ENCODE measurements around the gene DGKG. TPM values are rescaled to one million over a fixed set of nuclear protein-coding genes. Genes with fewer than 3 reads are reported as not detected.

DGKG gene
- total RNA-seq, 1 donor from 2014 or later, result 5.7 TPM

GRCh38 chr3:186365202-186365974 is 3.4 kb upstream of the DGKG start:
- Histone ChIP-seq H3K27me3 (ENCODE audit: low read depth) (peaks cover 49% of the 10 kb centered on the region), H3K27ac (no peak overlapping the region), H3K4me1 (peaks cover 19% of the 10 kb centered on the region), H3K4me3 (no peak overlapping the region), H3K9me3 (no peaks in the 10 kb centered on the region), H3K36me3 (no peaks in the 10 kb centered on the region)
- DNase-seq (no peak), ATAC-seq (peak; percentile 28 to 38)
- no peak for TF ChIP-seq CTCF (IDR thresholded peaks at IDR 0.05)
- intact Hi-C loops (cut with DNase I), result no loop called here

- no peaks in the 10 kb centered on the region for H3K36me3 ChIP-seq
- intact Hi-C loops (cut with DNase I), result no loop called here
- H3K4me1 ChIP-seq, result peaks cover 19% of the 10 kb centered on the region
- H3K4me3 ChIP-seq, result no peak overlapping the region
- DNase-seq (no peak), ATAC-seq (no peak)
- H3K27me3 ChIP-seq (ENCODE audit: low read depth), result peaks cover 41% of the 10 kb centered on the region
- H3K27ac ChIP-seq, result no peak overlapping the region
- no peaks in the 10 kb centered on the region for H3K9me3 ChIP-seq
- no peak for TF ChIP-seq CTCF (IDR thresholded peaks at IDR 0.05)
Observed at GRCh38 chr3:186362988-186363387, 954 bp upstream of the DGKG start.

- Histone ChIP-seq H3K4me1 (peaks cover 19% of the 10 kb centered on the region), H3K27ac (no peak overlapping the region), H3K27me3 (ENCODE audit: low read depth) (peaks cover 41% of the 10 kb centered on the region), H3K9me3 (no peaks in the 10 kb centered on the region), H3K36me3 (no peaks in the 10 kb centered on the region), H3K4me3 (peak overlapping the region; percentile 59)
- no peak for TF ChIP-seq CTCF (IDR thresholded peaks at IDR 0.05)
- ATAC-seq (no peak), DNase-seq (no peak)
- intact Hi-C loops (cut with DNase I), result no loop called here
Observed at GRCh38 chr3:186362537-186362842, 456 bp upstream of the DGKG start.

- ATAC-seq (peak in 1 of 2 donors; percentile 15), DNase-seq (no peak)
- Histone ChIP-seq H3K4me3 (peak overlapping the region; percentile 59), H3K27ac (peak overlapping the region; percentile 74), H3K36me3 (no peaks in the 10 kb centered on the region), H3K27me3 (ENCODE audit: low read depth) (peaks cover 32% of the 10 kb centered on the region), H3K4me1 (peaks cover 19% of the 10 kb centered on the region), H3K9me3 (no peaks in the 10 kb centered on the region)
- intact Hi-C loops (cut with DNase I), result no loop called here
- no peak for TF ChIP-seq CTCF (IDR thresholded peaks at IDR 0.05)
Observed at GRCh38 chr3:186361246-186361761, 730 bp downstream of the DGKG start.

GRCh38 chr3:186360779-186361178 is 1.3 kb downstream of the DGKG start:
- peak overlapping the region; percentile 74 for H3K27ac ChIP-seq
- peak; percentile 42 to 47 for ATAC-seq
- no peak for TF ChIP-seq CTCF (IDR thresholded peaks at IDR 0.05)
- H3K36me3 ChIP-seq, result no peaks in the 10 kb centered on the region
- intact Hi-C loops (cut with DNase I), result no loop called here
- peaks cover 32% of the 10 kb centered on the region for H3K27me3 ChIP-seq (ENCODE audit: low read depth)
- peak; percentile 66 for DNase-seq
- no peaks in the 10 kb centered on the region for H3K9me3 ChIP-seq
- H3K4me1 ChIP-seq, result peaks cover 19% of the 10 kb centered on the region
- H3K4me3 ChIP-seq, result peak overlapping the region; percentile 59
